GM23338 (cell line): ENCODE results near the gene CD40. TPM values are rescaled to one million over a fixed set of nuclear protein-coding genes. Genes with fewer than 3 reads are reported as not detected.

ENCODE experiments used
- ATAC-seq: fragments of 200-7000 bp; cut with Tn5 transposase; 3 replicates; pipeline ENCODE4 v1.9.1; 2020
- DNase-seq: peaks from one replicate; pipeline ENCODE4 v3.0.0-alpha.2; 2015; ENCODE audit warnings: low spot score
- H2AFZ ChIP-seq: fragments of 200-600 bp; sonication (generic); 2 replicates; pipeline ENCODE4 v1.8.0; 2016; ENCODE audit warnings: antibody characterized with exemption, mild to moderate bottlenecking, moderate library complexity
- H3F3A ChIP-seq: fragments of 200-600 bp; sonication (generic); replicated peaks from 2 replicates; pipeline ENCODE4 v1.8.0; 2017; ENCODE audit warnings: antibody characterized with exemption, mixed run types, low read depth
- H3K27ac ChIP-seq: fragments of 200-600 bp; sonication (generic); 2 replicates; pipeline ENCODE4 v1.6.1; 2016; ENCODE audit warnings: low read depth
- H3K27me3 ChIP-seq: fragments of 200-600 bp; sonication (generic); 2 replicates; pipeline ENCODE4 v1.8.0; 2016; ENCODE audit warnings: mild to moderate bottlenecking, mixed run types, moderate library complexity; ENCODE audit not compliant: insufficient read depth
- H3K36me3 ChIP-seq: fragments of 200-600 bp; sonication (generic); 2 replicates; pipeline ENCODE4 v1.8.0; 2016; ENCODE audit warnings: mild to moderate bottlenecking; ENCODE audit not compliant: insufficient read depth
- H3K4me1 ChIP-seq: fragments of 200-600 bp; sonication (generic); 2 replicates; pipeline ENCODE4 v1.8.0; 2016; ENCODE audit warnings: mild to moderate bottlenecking, moderate library complexity; ENCODE audit not compliant: insufficient read depth
- H3K4me2 ChIP-seq: fragments of 200-600 bp; sonication (generic); 2 replicates; pipeline ENCODE4 v1.7.1; 2017; ENCODE audit warnings: mixed run types
- H3K4me3 ChIP-seq: fragments of 200-600 bp; sonication (generic); 2 replicates; pipeline ENCODE4 v1.6.1; 2016; ENCODE audit warnings: mixed run types
- H3K79me2 ChIP-seq: fragments of 200-600 bp; sonication (generic); replicated peaks from 2 replicates; pipeline ENCODE4 v1.8.0; 2017; ENCODE audit warnings: mild to moderate bottlenecking; ENCODE audit not compliant: insufficient read depth
- H3K9me2 ChIP-seq: fragments of 200-600 bp; sonication (generic); 2 replicates; pipeline ENCODE4 v1.8.0; 2017; ENCODE audit not compliant: insufficient read depth
- H4K20me1 ChIP-seq: fragments of 200-600 bp; sonication (generic); replicated peaks from 2 replicates; pipeline ENCODE4 v1.8.0; 2017; ENCODE audit warnings: mild to moderate bottlenecking; ENCODE audit not compliant: insufficient read depth
- H3K27ac Mint-ChIP-seq: 2 replicates; pipeline ENCODE4 v1.8.0; 2020; ENCODE audit warnings: inconsistent platforms, mild to moderate bottlenecking, moderate library complexity, mixed read lengths
- H3K27me3 Mint-ChIP-seq: 3 replicates; pipeline ENCODE4 v1.8.0; 2022; ENCODE audit warnings: low read depth, mild to moderate bottlenecking, moderate library complexity, mixed read lengths, inconsistent platforms; ENCODE audit not compliant: insufficient read depth, poor library complexity
- H3K36me3 Mint-ChIP-seq: 3 replicates; pipeline ENCODE4 v1.8.0; 2021; ENCODE audit warnings: low read depth, mild to moderate bottlenecking, inconsistent platforms, moderate library complexity, mixed read lengths
- H3K4me1 Mint-ChIP-seq: 3 replicates; pipeline ENCODE4 v1.8.0; 2020; ENCODE audit warnings: mild to moderate bottlenecking, inconsistent platforms, mixed read lengths
- H3K4me3 Mint-ChIP-seq: 3 replicates; pipeline ENCODE4 v1.8.0; 2021; ENCODE audit warnings: moderate library complexity, mild to moderate bottlenecking, inconsistent platforms, mixed read lengths
- H3K9me3 Mint-ChIP-seq: 3 replicates; pipeline ENCODE4 v1.8.0; 2020; ENCODE audit warnings: moderate library complexity, mild to moderate bottlenecking, inconsistent platforms, mixed read lengths
- CREB1 ChIP-seq: fragments of 250-450 bp; sonication (Bioruptor Pico); IDR thresholded peaks from 2 replicates; pipeline ENCODE4 v1.5.0; 2020; ENCODE audit warnings: low read depth, mild to moderate bottlenecking, moderate library complexity
- EZH2 ChIP-seq: fragments of 200-600 bp; sonication (generic); IDR thresholded peaks from one replicate; pipeline ENCODE4 v1.8.0; 2017; ENCODE audit warnings: antibody characterized with exemption, mild to moderate bottlenecking, low read depth; ENCODE audit not compliant: unreplicated experiment
- EZH2phosphoT487 ChIP-seq: fragments of 200-600 bp; sonication (generic); IDR thresholded peaks from one replicate; pipeline ENCODE4 v1.8.1; 2018; ENCODE audit warnings: antibody characterized with exemption; ENCODE audit not compliant: unreplicated experiment
- POLR2AphosphoS5 ChIP-seq: IDR thresholded peaks from 2 replicates; pipeline ENCODE4 v1.6.1; 2016; ENCODE audit warnings: antibody characterized with exemption, low read depth
- STAT1 ChIP-seq: IDR thresholded peaks from one replicate; pipeline ENCODE4 v1.6.1; 2016; ENCODE audit warnings: antibody characterized with exemption; ENCODE audit not compliant: unreplicated experiment
- ZNF114 ChIP-seq: fragments of 250-450 bp; sonication (Bioruptor Pico); IDR thresholded peaks from 2 replicates; pipeline ENCODE4 v1.5.0; 2020; ENCODE audit warnings: mild to moderate bottlenecking, moderate library complexity
- ZNF331 ChIP-seq: fragments of 250-450 bp; sonication (Bioruptor Pico); IDR thresholded peaks from 2 replicates; pipeline ENCODE4 v1.5.0; 2020; ENCODE audit warnings: low read depth, mild to moderate bottlenecking, moderate library complexity
- polyA plus RNA-seq: library from polyadenylated mRNA; unstranded; fragments of >200 nt; fragmentation: Nextera tagmentation; extraction: Ambion mirVana; gene quantifications from 2 replicates; pipeline ENCODE4 v1.2.1, GENCODE V29; 2016
- total RNA-seq: library from RNA; depleted of rRNA; stranded (reverse); fragments of >200 nt; shearing (Covaris generic); gene quantifications from 2 replicates; pipeline ENCODE4 v1.2.3, GENCODE V29; 2014
- TF ChIP-seq, protein P1 (sequence below), 2 experiments: fragments of 200-600 bp in 1 of 2; sonication (generic) in 1 of 2; conservative IDR thresholded peaks; 2 replicates each; pipeline versions ENCODE4 v1.5.1 to v1.6.1; 2016 to 2017; ENCODE audit warnings: antibody characterized with exemption in 2 of 2, low read depth in 2 of 2, mild to moderate bottlenecking in 2 of 2, moderate library complexity in 1 of 2
- TF ChIP-seq, protein P2 (sequence below): IDR thresholded peaks from 2 replicates; pipeline ENCODE4 v1.6.1; 2016; ENCODE audit warnings: antibody characterized with exemption
- TF ChIP-seq, protein P3 (sequence below): fragments of 250-450 bp; sonication (Bioruptor Pico); IDR thresholded peaks from 2 replicates; pipeline ENCODE4 v1.5.0; 2020; ENCODE audit warnings: mild to moderate bottlenecking, moderate library complexity

The CD40 gene
- total and polyA plus RNA-seq, 2 experiments from 2014 or later: 15.4 to 18.9 TPM

DNA sequence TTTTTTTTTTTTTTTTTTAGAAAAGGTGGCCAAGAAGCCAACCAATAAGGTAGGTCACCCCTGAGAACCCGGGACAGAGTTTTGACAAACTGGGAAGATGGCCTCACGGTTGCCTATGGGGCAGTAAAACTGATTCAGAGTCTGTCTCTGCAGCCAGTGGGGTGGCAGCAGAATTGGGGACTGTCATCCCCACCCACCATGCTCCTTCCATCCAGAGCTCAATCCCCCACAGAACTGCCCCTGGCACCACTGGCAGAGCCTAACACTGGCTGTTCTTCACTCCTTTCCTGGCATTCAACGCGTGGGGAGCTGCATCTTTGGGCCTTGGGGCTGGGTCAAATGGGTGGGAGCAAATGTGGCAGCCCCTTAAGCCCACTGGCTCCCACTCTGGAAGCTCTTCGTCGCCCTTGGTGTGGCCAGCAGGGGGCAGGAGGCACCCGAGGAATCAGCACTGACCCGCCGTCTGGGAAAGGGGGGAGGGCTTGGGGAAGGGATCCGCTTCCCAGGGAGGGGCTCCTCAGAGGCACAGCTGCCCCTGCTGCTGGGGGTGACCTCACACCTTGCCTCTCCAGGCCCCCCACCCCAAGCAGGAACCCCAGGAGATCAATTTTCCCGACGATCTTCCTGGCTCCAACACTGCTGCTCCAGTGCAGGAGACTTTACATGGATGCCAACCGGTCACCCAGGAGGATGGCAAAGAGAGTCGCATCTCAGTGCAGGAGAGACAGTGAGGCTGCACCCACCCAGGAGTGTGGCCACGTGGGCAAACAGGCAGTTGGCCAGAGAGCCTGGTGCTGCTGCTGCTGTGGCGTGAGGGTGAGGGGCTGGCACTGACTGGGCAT lies 10.4 kb downstream of the CD40 start:
- no peaks in the 10 kb centered on the region for H3K36me3 ChIP-seq
- Mint-ChIP-seq H3K36me3 (peaks cover 17% of the 10 kb centered on the region), H3K9me3 (no peaks in the 10 kb centered on the region; the same call in 2 of the 3 replicates), H3K4me3 (no peak overlapping the region), H3K4me1 (peaks cover 4% of the 10 kb centered on the region; the same call in 2 of the 3 replicates), H3K27ac (no peak overlapping the region), H3K27me3 (peaks cover 5% of the 10 kb centered on the region)
- ATAC-seq (peak; percentile 68), DNase-seq (peak; percentile 70)
- peaks cover 11% of the 10 kb centered on the region; the same call in 1 of the 2 replicates for H3K27me3 ChIP-seq
- TF ChIP-seq EZH2 (no peak), EZH2phosphoT487 (no peak), ZNF331 (CRISPR knock-in tag) (no peak), POLR2AphosphoS5 (no peak), ZNF114 (CRISPR knock-in tag) (no peak)
- TF ChIP-seq, protein P1, sequence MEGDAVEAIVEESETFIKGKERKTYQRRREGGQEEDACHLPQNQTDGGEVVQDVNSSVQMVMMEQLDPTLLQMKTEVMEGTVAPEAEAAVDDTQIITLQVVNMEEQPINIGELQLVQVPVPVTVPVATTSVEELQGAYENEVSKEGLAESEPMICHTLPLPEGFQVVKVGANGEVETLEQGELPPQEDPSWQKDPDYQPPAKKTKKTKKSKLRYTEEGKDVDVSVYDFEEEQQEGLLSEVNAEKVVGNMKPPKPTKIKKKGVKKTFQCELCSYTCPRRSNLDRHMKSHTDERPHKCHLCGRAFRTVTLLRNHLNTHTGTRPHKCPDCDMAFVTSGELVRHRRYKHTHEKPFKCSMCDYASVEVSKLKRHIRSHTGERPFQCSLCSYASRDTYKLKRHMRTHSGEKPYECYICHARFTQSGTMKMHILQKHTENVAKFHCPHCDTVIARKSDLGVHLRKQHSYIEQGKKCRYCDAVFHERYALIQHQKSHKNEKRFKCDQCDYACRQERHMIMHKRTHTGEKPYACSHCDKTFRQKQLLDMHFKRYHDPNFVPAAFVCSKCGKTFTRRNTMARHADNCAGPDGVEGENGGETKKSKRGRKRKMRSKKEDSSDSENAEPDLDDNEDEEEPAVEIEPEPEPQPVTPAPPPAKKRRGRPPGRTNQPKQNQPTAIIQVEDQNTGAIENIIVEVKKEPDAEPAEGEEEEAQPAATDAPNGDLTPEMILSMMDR (conservative IDR thresholded peaks at IDR 0.05; ENCODE audit: low read depth in 2 of 2): peak; percentile 76 to 86
- TF ChIP-seq, protein P2, sequence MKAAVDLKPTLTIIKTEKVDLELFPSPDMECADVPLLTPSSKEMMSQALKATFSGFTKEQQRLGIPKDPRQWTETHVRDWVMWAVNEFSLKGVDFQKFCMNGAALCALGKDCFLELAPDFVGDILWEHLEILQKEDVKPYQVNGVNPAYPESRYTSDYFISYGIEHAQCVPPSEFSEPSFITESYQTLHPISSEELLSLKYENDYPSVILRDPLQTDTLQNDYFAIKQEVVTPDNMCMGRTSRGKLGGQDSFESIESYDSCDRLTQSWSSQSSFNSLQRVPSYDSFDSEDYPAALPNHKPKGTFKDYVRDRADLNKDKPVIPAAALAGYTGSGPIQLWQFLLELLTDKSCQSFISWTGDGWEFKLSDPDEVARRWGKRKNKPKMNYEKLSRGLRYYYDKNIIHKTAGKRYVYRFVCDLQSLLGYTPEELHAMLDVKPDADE: no peak
- H3K4me1 ChIP-seq: peaks cover 4% of the 10 kb centered on the region; the same call in 1 of the 2 replicates
- H3K4me3 ChIP-seq: no peak overlapping the region
- no peaks in the 10 kb centered on the region for H3K9me2 ChIP-seq
- H3K4me2 ChIP-seq: no peak overlapping the region
- no peaks in the 10 kb centered on the region for H3F3A ChIP-seq
- H3K79me2 ChIP-seq: no peaks in the 10 kb centered on the region
- H3K27ac ChIP-seq: no peak overlapping the region
- H4K20me1 ChIP-seq: no peaks in the 10 kb centered on the region; the same call in 1 of the 2 replicates
- no peak overlapping the region for H2AFZ ChIP-seq

DNA sequence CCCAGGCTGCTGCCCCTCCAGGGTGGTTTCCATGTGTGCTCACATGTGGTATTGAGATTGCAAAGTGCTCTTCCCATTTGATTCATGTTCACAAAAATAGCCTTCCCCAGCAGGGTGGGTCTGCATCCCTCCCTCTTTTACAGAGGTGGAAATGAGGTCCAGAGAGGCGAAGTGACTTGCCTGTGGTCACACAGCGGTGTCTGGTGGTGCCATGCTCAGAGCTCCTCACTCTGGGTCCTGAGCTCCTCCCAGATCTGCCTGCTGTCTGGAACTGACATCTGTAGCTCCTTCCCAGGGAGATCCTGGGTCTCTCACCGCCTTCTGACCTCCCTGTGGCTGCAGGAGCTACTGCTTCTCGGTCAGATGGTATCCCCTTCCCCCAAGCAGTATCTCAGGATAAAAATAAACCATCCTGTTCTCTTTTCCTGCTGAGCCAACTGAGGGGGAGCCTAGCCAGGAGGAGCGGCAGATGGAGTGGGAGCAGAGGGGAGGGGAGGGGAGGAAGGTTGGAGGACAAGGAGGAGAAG lies 11.9 kb downstream of the CD40 start:
- Mint-ChIP-seq H3K9me3 (no peaks in the 10 kb centered on the region; the same call in 2 of the 3 replicates), H3K4me1 (peaks cover 4% of the 10 kb centered on the region; the same call in 2 of the 3 replicates), H3K27ac (no peak overlapping the region), H3K36me3 (peaks cover 9% of the 10 kb centered on the region), H3K4me3 (no peak overlapping the region), H3K27me3 (peaks cover 12% of the 10 kb centered on the region)
- Histone ChIP-seq H3K4me2 (no peak overlapping the region), H3K36me3 (no peaks in the 10 kb centered on the region), H3K4me3 (no peak overlapping the region), H4K20me1 (no peaks in the 10 kb centered on the region; the same call in 1 of the 2 replicates), H3K27me3 (peaks cover 11% of the 10 kb centered on the region; the same call in 1 of the 2 replicates), H2AFZ (no peak overlapping the region), H3K27ac (no peak overlapping the region), H3K9me2 (no peaks in the 10 kb centered on the region), H3K4me1 (peaks cover 4% of the 10 kb centered on the region; the same call in 1 of the 2 replicates), H3F3A (no peaks in the 10 kb centered on the region), H3K79me2 (no peaks in the 10 kb centered on the region)
- ATAC-seq (peak; percentile 11; the same call in 2 of the 3 replicates), DNase-seq (peak; percentile 31)
- TF ChIP-seq, protein P3, sequence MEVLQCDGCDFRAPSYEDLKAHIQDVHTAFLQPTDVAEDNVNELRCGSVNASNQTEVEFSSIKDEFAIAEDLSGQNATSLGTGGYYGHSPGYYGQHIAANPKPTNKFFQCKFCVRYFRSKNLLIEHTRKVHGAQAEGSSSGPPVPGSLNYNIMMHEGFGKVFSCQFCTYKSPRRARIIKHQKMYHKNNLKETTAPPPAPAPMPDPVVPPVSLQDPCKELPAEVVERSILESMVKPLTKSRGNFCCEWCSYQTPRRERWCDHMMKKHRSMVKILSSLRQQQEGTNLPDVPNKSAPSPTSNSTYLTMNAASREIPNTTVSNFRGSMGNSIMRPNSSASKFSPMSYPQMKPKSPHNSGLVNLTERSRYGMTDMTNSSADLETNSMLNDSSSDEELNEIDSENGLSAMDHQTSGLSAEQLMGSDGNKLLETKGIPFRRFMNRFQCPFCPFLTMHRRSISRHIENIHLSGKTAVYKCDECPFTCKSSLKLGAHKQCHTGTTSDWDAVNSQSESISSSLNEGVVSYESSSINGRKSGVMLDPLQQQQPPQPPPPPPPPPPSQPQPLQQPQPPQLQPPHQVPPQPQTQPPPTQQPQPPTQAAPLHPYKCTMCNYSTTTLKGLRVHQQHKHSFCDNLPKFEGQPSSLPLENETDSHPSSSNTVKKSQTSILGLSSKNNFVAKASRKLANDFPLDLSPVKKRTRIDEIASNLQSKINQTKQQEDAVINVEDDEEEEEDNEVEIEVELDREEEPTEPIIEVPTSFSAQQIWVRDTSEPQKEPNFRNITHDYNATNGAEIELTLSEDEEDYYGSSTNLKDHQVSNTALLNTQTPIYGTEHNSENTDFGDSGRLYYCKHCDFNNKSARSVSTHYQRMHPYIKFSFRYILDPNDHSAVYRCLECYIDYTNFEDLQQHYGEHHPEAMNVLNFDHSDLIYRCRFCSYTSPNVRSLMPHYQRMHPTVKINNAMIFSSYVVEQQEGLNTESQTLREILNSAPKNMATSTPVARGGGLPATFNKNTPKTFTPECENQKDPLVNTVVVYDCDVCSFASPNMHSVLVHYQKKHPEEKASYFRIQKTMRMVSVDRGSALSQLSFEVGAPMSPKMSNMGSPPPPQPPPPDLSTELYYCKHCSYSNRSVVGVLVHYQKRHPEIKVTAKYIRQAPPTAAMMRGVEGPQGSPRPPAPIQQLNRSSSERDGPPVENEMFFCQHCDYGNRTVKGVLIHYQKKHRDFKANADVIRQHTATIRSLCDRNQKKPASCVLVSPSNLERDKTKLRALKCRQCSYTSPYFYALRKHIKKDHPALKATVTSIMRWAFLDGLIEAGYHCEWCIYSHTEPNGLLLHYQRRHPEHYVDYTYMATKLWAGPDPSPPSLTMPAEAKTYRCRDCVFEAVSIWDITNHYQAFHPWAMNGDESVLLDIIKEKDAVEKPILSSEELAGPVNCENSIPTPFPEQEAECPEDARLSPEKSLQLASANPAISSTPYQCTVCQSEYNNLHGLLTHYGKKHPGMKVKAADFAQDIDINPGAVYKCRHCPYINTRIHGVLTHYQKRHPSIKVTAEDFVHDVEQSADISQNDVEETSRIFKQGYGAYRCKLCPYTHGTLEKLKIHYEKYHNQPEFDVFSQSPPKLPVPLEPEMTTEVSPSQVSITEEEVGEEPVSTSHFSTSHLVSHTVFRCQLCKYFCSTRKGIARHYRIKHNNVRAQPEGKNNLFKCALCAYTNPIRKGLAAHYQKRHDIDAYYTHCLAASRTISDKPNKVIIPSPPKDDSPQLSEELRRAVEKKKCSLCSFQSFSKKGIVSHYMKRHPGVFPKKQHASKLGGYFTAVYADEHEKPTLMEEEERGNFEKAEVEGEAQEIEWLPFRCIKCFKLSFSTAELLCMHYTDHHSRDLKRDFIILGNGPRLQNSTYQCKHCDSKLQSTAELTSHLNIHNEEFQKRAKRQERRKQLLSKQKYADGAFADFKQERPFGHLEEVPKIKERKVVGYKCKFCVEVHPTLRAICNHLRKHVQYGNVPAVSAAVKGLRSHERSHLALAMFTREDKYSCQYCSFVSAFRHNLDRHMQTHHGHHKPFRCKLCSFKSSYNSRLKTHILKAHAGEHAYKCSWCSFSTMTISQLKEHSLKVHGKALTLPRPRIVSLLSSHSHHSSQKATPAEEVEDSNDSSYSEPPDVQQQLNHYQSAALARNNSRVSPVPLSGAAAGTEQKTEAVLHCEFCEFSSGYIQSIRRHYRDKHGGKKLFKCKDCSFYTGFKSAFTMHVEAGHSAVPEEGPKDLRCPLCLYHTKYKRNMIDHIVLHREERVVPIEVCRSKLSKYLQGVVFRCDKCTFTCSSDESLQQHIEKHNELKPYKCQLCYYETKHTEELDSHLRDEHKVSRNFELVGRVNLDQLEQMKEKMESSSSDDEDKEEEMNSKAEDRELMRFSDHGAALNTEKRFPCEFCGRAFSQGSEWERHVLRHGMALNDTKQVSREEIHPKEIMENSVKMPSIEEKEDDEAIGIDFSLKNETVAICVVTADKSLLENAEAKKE: no peak
- TF ChIP-seq EZH2phosphoT487 (no peak), ZNF114 (CRISPR knock-in tag) (no peak), POLR2AphosphoS5 (no peak), STAT1 (no peak), CREB1 (CRISPR knock-in tag) (no peak)
